Osteoblast (primary cell): ENCODE measurements around the gene WNT7B. TPM values are rescaled to one million over a fixed set of nuclear protein-coding genes. Genes with fewer than 3 reads are reported as not detected.

ENCODE experiments used
- DNase-seq: peaks from one replicate; pipeline ENCODE4 v3.0.0; 2011; ENCODE audit warnings: low spot score, mixed read lengths; ENCODE audit not compliant: insufficient read length; ENCODE audit errors: missing footprints
- H2AFZ ChIP-seq: 2 replicates; pipeline ENCODE4 v1.6.0; 2011; ENCODE audit warnings: mild to moderate bottlenecking, low read length
- H3K27ac ChIP-seq: 2 replicates; pipeline ENCODE4 v1.5.1; 2011; ENCODE audit warnings: mild to moderate bottlenecking, low read depth, low read length, moderate library complexity
- H3K27me3 ChIP-seq: 2 replicates; pipeline ENCODE4 v1.6.0; 2012; ENCODE audit warnings: mild to moderate bottlenecking, control low read depth, inconsistent platforms, low read length, moderate library complexity; ENCODE audit not compliant: insufficient read depth
- H3K36me3 ChIP-seq: 2 replicates; pipeline ENCODE4 v1.5.1; 2011; ENCODE audit warnings: mild to moderate bottlenecking, low read length, control low read depth, moderate library complexity; ENCODE audit not compliant: insufficient read depth
- H3K4me1 ChIP-seq: 2 replicates; pipeline ENCODE4 v1.5.1; 2011; ENCODE audit warnings: mild to moderate bottlenecking, low read length, control low read depth, moderate library complexity; ENCODE audit not compliant: insufficient read depth
- H3K4me2 ChIP-seq: 2 replicates; pipeline ENCODE4 v1.6.0; 2011; ENCODE audit warnings: mild to moderate bottlenecking, low read length; ENCODE audit not compliant: insufficient read depth
- H3K4me3 ChIP-seq: fragments of 200-600 bp; sonication (generic); 3 replicates; pipeline ENCODE4 v1.5.1; 2012; ENCODE audit warnings: mild to moderate bottlenecking, low read length, inconsistent platforms; ENCODE audit not compliant: insufficient read depth
- H3K79me2 ChIP-seq: 2 replicates; pipeline ENCODE4 v1.6.0; 2012; ENCODE audit warnings: mild to moderate bottlenecking, low read length, control low read depth, inconsistent platforms; ENCODE audit not compliant: insufficient read depth
- H3K9me3 ChIP-seq: 2 replicates; pipeline ENCODE4 v1.5.1; 2011; ENCODE audit warnings: low read depth, low read length, control low read depth
- H4K20me1 ChIP-seq: 2 replicates; pipeline ENCODE4 v1.6.0; 2012; ENCODE audit warnings: mild to moderate bottlenecking, low read length, control low read depth; ENCODE audit not compliant: insufficient read depth
- total RNA-seq: library from RNA; depleted of rRNA; stranded (reverse); fragments of >200 nt; gene quantifications from 2 replicates; pipeline ENCODE4 v1.2.3, GENCODE V29; 2012
- TF ChIP-seq, protein P1 (sequence below): IDR thresholded peaks from 2 replicates; pipeline ENCODE4 v1.5.1; 2011; ENCODE audit warnings: mild to moderate bottlenecking, low read depth, low read length, moderate library complexity; ENCODE audit errors: extremely low read depth

The WNT7B gene
- total RNA-seq, 1 donor = not detected

- Histone ChIP-seq H3K4me2 (no peak overlapping the region), H3K27me3 (peaks cover 2% of the 10 kb centered on the region), H2AFZ (no peak overlapping the region), H3K9me3 (no peaks in the 10 kb centered on the region), H3K79me2 (no peaks in the 10 kb centered on the region), H3K4me1 (peaks cover 25% of the 10 kb centered on the region), H3K4me3 (no peak overlapping the region), H4K20me1 (peaks cover 10% of the 10 kb centered on the region), H3K36me3 (no peaks in the 10 kb centered on the region), H3K27ac (no peak overlapping the region)
- no peak for DNase-seq
- TF ChIP-seq, protein P1, sequence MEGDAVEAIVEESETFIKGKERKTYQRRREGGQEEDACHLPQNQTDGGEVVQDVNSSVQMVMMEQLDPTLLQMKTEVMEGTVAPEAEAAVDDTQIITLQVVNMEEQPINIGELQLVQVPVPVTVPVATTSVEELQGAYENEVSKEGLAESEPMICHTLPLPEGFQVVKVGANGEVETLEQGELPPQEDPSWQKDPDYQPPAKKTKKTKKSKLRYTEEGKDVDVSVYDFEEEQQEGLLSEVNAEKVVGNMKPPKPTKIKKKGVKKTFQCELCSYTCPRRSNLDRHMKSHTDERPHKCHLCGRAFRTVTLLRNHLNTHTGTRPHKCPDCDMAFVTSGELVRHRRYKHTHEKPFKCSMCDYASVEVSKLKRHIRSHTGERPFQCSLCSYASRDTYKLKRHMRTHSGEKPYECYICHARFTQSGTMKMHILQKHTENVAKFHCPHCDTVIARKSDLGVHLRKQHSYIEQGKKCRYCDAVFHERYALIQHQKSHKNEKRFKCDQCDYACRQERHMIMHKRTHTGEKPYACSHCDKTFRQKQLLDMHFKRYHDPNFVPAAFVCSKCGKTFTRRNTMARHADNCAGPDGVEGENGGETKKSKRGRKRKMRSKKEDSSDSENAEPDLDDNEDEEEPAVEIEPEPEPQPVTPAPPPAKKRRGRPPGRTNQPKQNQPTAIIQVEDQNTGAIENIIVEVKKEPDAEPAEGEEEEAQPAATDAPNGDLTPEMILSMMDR = no peak
Observed at GRCh38 chr22:45930324-45930723, 46.6 kb downstream of the WNT7B start.

DNA sequence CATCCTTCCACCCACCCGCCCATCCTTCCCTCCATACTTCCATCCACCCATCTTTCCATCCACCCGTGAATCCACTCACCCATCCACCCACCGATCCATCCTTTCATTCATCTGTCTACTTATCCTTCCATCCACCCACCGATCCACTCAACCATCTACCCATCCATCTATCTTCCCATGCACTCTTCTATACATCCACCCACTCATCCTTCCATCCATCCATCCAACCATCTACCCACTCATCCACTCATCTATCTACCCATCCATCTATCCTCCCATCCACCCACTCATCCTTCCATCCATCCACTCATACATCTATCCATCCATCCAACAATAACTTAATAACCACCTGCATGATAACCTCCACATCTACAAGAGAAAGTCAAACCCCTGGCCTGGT, 47.3 kb downstream of the WNT7B start:
- peaks cover 2% of the 10 kb centered on the region for H3K27me3 ChIP-seq
- no peak overlapping the region for H3K4me2 ChIP-seq
- H2AFZ ChIP-seq = no peak overlapping the region
- DNase-seq = no peak
- TF ChIP-seq, protein P1 = no peak
- no peaks in the 10 kb centered on the region for H3K9me3 ChIP-seq
- H4K20me1 ChIP-seq = peaks cover 5% of the 10 kb centered on the region
- no peak overlapping the region for H3K4me3 ChIP-seq
- peaks cover 18% of the 10 kb centered on the region for H3K4me1 ChIP-seq
- no peaks in the 10 kb centered on the region for H3K36me3 ChIP-seq
- H3K27ac ChIP-seq = no peak overlapping the region
- H3K79me2 ChIP-seq = no peaks in the 10 kb centered on the region

DNA sequence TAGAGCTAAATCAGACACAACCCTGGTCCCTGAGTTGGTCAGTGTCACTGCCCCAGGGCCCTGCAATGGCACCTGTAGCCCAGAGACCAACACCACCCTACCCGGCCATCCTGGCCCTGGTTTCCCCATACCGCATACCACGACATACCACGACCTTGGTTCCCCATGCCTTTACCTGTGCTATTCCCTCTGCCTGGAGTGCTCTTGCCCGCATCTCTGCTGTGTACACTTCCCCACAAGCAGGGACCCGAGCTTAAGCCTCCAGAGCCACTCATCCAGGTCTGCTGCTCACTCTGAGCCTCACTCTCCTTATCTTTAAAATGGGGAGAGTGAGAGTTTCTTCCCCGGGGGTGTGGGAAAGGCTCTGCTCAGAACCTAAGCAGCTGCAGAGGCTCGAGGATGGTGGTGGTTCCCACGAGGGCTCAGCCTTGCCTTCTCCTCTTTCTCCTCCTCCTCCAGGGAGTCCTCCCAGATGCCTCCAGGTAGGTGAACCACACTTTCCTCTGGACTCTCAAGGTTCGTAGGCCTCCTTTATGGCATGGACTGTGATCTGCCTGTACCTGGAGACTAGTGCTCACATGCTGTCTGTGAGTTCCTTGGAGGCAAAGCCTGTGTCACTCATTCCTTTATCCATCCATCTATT, 48.1 kb downstream of the WNT7B start:
- H3K27me3 ChIP-seq = peaks cover 2% of the 10 kb centered on the region
- no peak overlapping the region for H3K4me3 ChIP-seq
- TF ChIP-seq, protein P1 = no peak
- H3K36me3 ChIP-seq = no peaks in the 10 kb centered on the region
- DNase-seq = no peak
- no peaks in the 10 kb centered on the region for H3K9me3 ChIP-seq
- no peaks in the 10 kb centered on the region for H4K20me1 ChIP-seq
- H3K4me2 ChIP-seq = no peak overlapping the region
- H2AFZ ChIP-seq = no peak overlapping the region
- peaks cover 11% of the 10 kb centered on the region for H3K4me1 ChIP-seq
- no peaks in the 10 kb centered on the region for H3K79me2 ChIP-seq
- H3K27ac ChIP-seq = no peak overlapping the region

- DNase-seq = no peak
- no peaks in the 10 kb centered on the region for H4K20me1 ChIP-seq
- no peaks in the 10 kb centered on the region for H3K79me2 ChIP-seq
- no peak overlapping the region for H3K4me2 ChIP-seq
- H3K4me1 ChIP-seq = peaks cover 5% of the 10 kb centered on the region
- H3K27me3 ChIP-seq = no peaks in the 10 kb centered on the region
- no peak overlapping the region for H2AFZ ChIP-seq
- H3K36me3 ChIP-seq = no peaks in the 10 kb centered on the region
- H3K9me3 ChIP-seq = no peaks in the 10 kb centered on the region
- H3K4me3 ChIP-seq = no peak overlapping the region
- no peak overlapping the region for H3K27ac ChIP-seq
- TF ChIP-seq, protein P1 = no peak
Observed at GRCh38 chr22:45927059-45927458, 49.9 kb downstream of the WNT7B start.
